ENCODE measurements around the gene PPFIBP1. TPM values are rescaled to one million over a fixed set of nuclear protein-coding genes. Genes with fewer than 3 reads are reported as not detected.
"Not testable (repeated sequence)": the region's sequence is repeated elsewhere in the genome, so short reads cannot be mapped to it uniquely, and the experiment has no call there.

The PPFIBP1 gene
- total RNA-seq, 1 donor from 2014 or later: 184 TPM

DNA sequence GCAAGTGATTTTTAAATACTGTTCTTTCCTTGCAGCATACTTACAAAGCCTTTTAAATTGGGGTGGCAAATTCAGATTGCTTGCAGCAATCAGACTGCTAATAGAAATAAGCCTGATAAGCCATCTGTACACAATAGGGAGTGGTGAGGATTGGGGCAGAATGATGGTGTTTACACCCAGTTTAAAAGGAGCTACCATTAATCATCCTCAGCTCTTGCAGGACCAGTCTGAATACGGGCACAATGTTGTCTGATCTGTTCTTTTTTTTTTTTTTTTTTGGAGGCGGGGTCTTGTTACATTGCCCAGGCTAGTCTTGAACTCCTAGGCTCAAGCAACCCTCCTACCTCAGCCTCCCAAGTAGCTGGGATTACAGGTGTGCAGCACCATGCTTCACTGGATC lies 122.1 kb downstream of the PPFIBP1 start:
- Mint-ChIP-seq H3K36me3 (ENCODE audit: low read depth, unreplicated experiment) (peaks cover 41% of the 10 kb centered on the region), H3K27ac (ENCODE audit: unreplicated experiment) (no peak overlapping the region), H3K27me3 (ENCODE audit: unreplicated experiment) (no peaks in the 10 kb centered on the region), H3K4me1 (ENCODE audit: unreplicated experiment) (peaks cover 11% of the 10 kb centered on the region), H3K4me3 (ENCODE audit: unreplicated experiment) (peak overlapping the region; percentile 4), H3K9me3 (ENCODE audit: unreplicated experiment) (no peaks in the 10 kb centered on the region)
- no peak for DNase-seq (ENCODE audit: low spot score)
- TF ChIP-seq, protein P1, sequence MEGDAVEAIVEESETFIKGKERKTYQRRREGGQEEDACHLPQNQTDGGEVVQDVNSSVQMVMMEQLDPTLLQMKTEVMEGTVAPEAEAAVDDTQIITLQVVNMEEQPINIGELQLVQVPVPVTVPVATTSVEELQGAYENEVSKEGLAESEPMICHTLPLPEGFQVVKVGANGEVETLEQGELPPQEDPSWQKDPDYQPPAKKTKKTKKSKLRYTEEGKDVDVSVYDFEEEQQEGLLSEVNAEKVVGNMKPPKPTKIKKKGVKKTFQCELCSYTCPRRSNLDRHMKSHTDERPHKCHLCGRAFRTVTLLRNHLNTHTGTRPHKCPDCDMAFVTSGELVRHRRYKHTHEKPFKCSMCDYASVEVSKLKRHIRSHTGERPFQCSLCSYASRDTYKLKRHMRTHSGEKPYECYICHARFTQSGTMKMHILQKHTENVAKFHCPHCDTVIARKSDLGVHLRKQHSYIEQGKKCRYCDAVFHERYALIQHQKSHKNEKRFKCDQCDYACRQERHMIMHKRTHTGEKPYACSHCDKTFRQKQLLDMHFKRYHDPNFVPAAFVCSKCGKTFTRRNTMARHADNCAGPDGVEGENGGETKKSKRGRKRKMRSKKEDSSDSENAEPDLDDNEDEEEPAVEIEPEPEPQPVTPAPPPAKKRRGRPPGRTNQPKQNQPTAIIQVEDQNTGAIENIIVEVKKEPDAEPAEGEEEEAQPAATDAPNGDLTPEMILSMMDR (IDR thresholded peaks at IDR 0.05; ENCODE audit: unreplicated experiment): no peak

DNA sequence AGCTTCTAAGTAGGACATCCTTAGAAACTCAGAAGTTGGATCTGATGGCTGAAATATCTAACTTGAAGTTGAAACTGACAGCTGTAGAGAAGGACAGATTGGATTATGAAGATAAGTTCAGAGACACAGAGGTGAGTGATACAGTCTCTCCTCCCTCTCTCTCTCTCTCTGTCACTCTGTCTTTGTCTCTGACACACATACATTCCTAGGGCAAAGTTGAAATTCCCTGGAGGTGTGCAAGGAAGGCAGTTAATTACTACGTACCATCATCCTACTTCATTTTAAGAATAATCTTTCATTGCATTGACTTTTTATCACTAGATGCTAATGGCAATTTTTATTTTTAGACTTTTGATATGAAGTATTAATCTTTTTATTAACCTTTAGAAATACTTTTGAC lies 126.0 kb downstream of the PPFIBP1 start:
- Mint-ChIP-seq H3K4me1 (ENCODE audit: unreplicated experiment) (no peaks in the 10 kb centered on the region), H3K27me3 (ENCODE audit: unreplicated experiment) (no peaks in the 10 kb centered on the region), H3K9me3 (ENCODE audit: unreplicated experiment) (no peaks in the 10 kb centered on the region), H3K27ac (ENCODE audit: unreplicated experiment) (no peak overlapping the region), H3K4me3 (ENCODE audit: unreplicated experiment) (no peak overlapping the region), H3K36me3 (ENCODE audit: low read depth, unreplicated experiment) (peaks cover 30% of the 10 kb centered on the region)
- DNase-seq (ENCODE audit: low spot score): no peak
- TF ChIP-seq, protein P1 (IDR thresholded peaks at IDR 0.05; ENCODE audit: unreplicated experiment): no peak

DNA sequence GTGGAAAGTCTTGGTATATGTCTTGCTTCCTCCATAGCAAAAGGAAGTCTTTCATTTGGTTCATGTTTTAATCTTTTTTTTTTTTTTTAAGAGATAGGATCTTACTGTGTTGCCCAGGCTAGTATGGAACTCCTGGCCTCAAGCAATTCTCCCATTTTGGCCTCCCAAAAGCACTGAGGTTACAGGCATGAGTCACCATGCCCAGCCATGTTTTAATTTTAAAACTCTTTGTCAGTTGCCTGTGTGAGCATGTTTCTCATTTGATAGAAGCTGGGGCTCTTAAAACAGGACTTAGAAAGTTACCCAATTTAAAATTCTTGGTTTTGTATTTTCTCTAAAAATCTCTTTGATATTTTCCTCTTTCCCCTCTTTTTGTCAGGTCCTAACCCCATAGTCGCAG lies 127.2 kb downstream of the PPFIBP1 start:
- H3K9me3 Mint-ChIP-seq (ENCODE audit: unreplicated experiment): no peaks in the 10 kb centered on the region
- no peaks in the 10 kb centered on the region for H3K27me3 Mint-ChIP-seq (ENCODE audit: unreplicated experiment)
- no peak overlapping the region for H3K4me3 Mint-ChIP-seq (ENCODE audit: unreplicated experiment)
- no peak for DNase-seq (ENCODE audit: low spot score)
- H3K27ac Mint-ChIP-seq (ENCODE audit: unreplicated experiment): no peak overlapping the region
- TF ChIP-seq, protein P1 (IDR thresholded peaks at IDR 0.05; ENCODE audit: unreplicated experiment): no peak
- peaks cover 18% of the 10 kb centered on the region for H3K36me3 Mint-ChIP-seq (ENCODE audit: low read depth, unreplicated experiment)
- H3K4me1 Mint-ChIP-seq (ENCODE audit: unreplicated experiment): no peaks in the 10 kb centered on the region

GRCh38 chr12:27652174-27652763 lies 128.3 kb downstream of the PPFIBP1 start:
- Mint-ChIP-seq H3K4me1 (ENCODE audit: unreplicated experiment) (no peaks in the 10 kb centered on the region), H3K27me3 (ENCODE audit: unreplicated experiment) (no peaks in the 10 kb centered on the region), H3K36me3 (ENCODE audit: low read depth, unreplicated experiment) (peaks cover 15% of the 10 kb centered on the region), H3K27ac (ENCODE audit: unreplicated experiment) (no peak overlapping the region), H3K9me3 (ENCODE audit: unreplicated experiment) (no peaks in the 10 kb centered on the region), H3K4me3 (ENCODE audit: unreplicated experiment) (no peak overlapping the region)
- peak; percentile 73 for DNase-seq (ENCODE audit: low spot score)
- TF ChIP-seq, protein P1 (IDR thresholded peaks at IDR 0.05; ENCODE audit: unreplicated experiment): peak; percentile 92

DNA sequence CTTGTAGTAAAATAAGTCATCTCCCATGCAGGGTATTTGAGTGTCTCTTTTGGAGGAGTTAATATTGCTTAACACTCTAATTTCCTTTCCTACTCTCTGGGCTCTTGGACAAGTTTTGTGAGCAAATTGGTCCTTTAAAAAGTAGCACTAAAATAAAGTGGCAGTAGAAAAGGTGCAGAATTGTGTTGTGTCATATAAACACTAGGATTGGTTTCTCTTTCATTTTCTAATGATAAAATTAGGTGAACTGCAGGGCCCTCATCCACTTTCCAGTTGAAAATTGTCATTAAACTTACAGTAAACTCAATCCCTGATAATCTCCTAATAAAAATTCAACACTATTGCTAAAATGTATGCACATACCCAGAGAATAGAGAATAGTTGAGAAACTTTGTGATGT lies 129.7 kb downstream of the PPFIBP1 start:
- Mint-ChIP-seq H3K36me3 (ENCODE audit: low read depth, unreplicated experiment) (peaks cover 15% of the 10 kb centered on the region), H3K4me1 (ENCODE audit: unreplicated experiment) (no peaks in the 10 kb centered on the region), H3K27me3 (ENCODE audit: unreplicated experiment) (no peaks in the 10 kb centered on the region), H3K4me3 (ENCODE audit: unreplicated experiment) (no peak overlapping the region), H3K27ac (ENCODE audit: unreplicated experiment) (no peak overlapping the region), H3K9me3 (ENCODE audit: unreplicated experiment) (no peaks in the 10 kb centered on the region)
- TF ChIP-seq, protein P1 (IDR thresholded peaks at IDR 0.05; ENCODE audit: unreplicated experiment): no peak
- DNase-seq (ENCODE audit: low spot score): no peak

DNA sequence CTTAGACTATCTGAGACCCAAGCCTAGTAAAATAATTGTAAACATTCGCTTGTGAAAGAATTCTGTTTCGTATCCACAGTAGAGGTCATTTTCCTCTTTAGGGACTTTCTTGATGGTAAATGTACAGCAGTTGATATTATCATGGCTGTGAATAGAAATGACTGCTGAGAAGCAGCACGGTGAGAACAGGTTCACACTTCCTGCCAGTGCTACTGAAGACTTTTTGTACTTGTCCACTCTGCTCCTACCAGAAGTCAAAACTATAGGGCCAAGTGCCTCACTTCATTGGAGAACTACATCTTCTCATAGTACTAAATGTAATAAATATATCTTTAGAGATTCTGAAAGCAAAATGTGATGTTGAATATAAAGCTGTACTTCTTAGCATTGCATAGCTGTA lies 131.5 kb downstream of the PPFIBP1 start:
- H3K36me3 Mint-ChIP-seq (ENCODE audit: low read depth, unreplicated experiment): peaks cover 22% of the 10 kb centered on the region
- not testable (repeated sequence) for H3K27ac Mint-ChIP-seq (ENCODE audit: unreplicated experiment); H3K4me3 Mint-ChIP-seq (ENCODE audit: unreplicated experiment); H3K9me3 Mint-ChIP-seq (ENCODE audit: unreplicated experiment); H3K4me1 Mint-ChIP-seq (ENCODE audit: unreplicated experiment); DNase-seq (ENCODE audit: low spot score); H3K27me3 Mint-ChIP-seq (ENCODE audit: unreplicated experiment)
